HCT116 (cell line): Measurements from ENCODE around the gene MLLT6. TPM values are rescaled to one million over a fixed set of nuclear protein-coding genes. Genes with fewer than 3 reads are reported as not detected.

Experiments used
- ATAC-seq: fragments of 200-7000 bp; cut with Tn5 transposase; 2 replicates; pipeline ENCODE4 v1.9.1; 2020; ENCODE audit warnings: mild to moderate bottlenecking, moderate library complexity
- BruUV-seq: library from RNA; stranded (reverse); fragments of 400-500 nt; replicated peaks from 2 replicates; lab custom pipeline; 2021; lab: Mats Ljungman, UMichigan
- CTCF ChIA-PET: fragments of 300-600 bp; sonication (Branson Sonifier 250); formaldehyde crosslinking; loops from one replicate; lab custom pipeline; 2021; ENCODE audit warnings: antibody characterized with exemption; lab: Charles Lee
- POLR2A ChIA-PET: fragments of 300-600, 350-600 bp; sonication (Branson Sonifier 250); formaldehyde crosslinking; loops from one replicate; lab custom pipeline; 2021; ENCODE audit warnings: antibody characterized with exemption; lab: Charles Lee
- RAD21 ChIA-PET, 2 experiments: fragments of 300-600 bp; sonication (Branson Sonifier 250); formaldehyde crosslinking; loops; one replicate each; lab custom pipeline; 2023; ENCODE audit warnings: low total read pairs in 2 of 2; ENCODE audit not compliant: uncharacterized antibody in 2 of 2, unreplicated experiment in 2 of 2, low non-redundant PET in 1 of 2; lab: Charles Lee
- DNase-seq: peaks from one replicate; pipeline ENCODE4 v3.0.0-alpha.2; 2010; ENCODE audit warnings: low read depth, low spot score
- H2AFZ ChIP-seq: fragments of 200-600 bp; shearing (Covaris generic), sonication (generic); 2 replicates; pipeline ENCODE4 v1.6.1; 2017; ENCODE audit warnings: low read depth, mixed run types, mixed read lengths, antibody characterized with exemption, low read length; ENCODE audit not compliant: poor library complexity, severe bottlenecking
- H3K27ac ChIP-seq: 2 replicates; pipeline ENCODE4 v1.5.1; 2012; ENCODE audit warnings: low read depth, low read length
- H3K27me3 ChIP-seq: fragments of 200-600 bp; sonication (generic); 2 replicates; pipeline ENCODE4 v1.6.1; 2016; ENCODE audit warnings: mixed run types, low read length, mixed read lengths; ENCODE audit not compliant: insufficient read depth
- H3K36me3 ChIP-seq, 2 experiments: fragments of 200-500 bp in 1 of 2; fragments of 200-600 bp in 1 of 2; sonication (Bioruptor generic) in 1 of 2; sonication (generic) in 1 of 2; 2 replicates each; pipeline versions ENCODE4 v1.5.1 to v1.6.1; 2014 to 2016; ENCODE audit warnings: low read length in 2 of 2, inconsistent platforms in 1 of 2, mixed read lengths in 1 of 2, mixed run types in 1 of 2; ENCODE audit not compliant: insufficient read depth in 2 of 2, control insufficient read depth in 1 of 2
- H3K4me1 ChIP-seq, 2 experiments: fragments of 200-600 bp in 1 of 2; sonication (generic) in 1 of 2; 2 replicates each; pipeline versions ENCODE4 v1.5.1 to v1.6.1; 2012 to 2017; ENCODE audit warnings: low read length in 2 of 2, inconsistent platforms in 1 of 2, mild to moderate bottlenecking in 1 of 2, mixed read lengths in 1 of 2, mixed run types in 1 of 2, moderate library complexity in 1 of 2; ENCODE audit not compliant: insufficient read depth in 2 of 2, control insufficient read depth in 1 of 2
- H3K4me2 ChIP-seq: fragments of 200-600 bp; sonication (generic); 2 replicates; pipeline ENCODE4 v1.6.1; 2017; ENCODE audit warnings: mixed run types, low read length, mixed read lengths
- H3K4me3 ChIP-seq, 2 experiments: fragments of 200-600 bp in 1 of 2; sonication (generic) in 1 of 2; replicated peaks in 1 of 2; 2 replicates each; pipeline ENCODE4 v1.5.1; 2011 to 2016; ENCODE audit warnings: low read length in 2 of 2, control low read depth in 1 of 2, low read depth in 1 of 2, mild to moderate bottlenecking in 1 of 2, mixed read lengths in 1 of 2, mixed run types in 1 of 2
- H3K79me2 ChIP-seq: fragments of 200-600 bp; sonication (generic); 2 replicates; pipeline ENCODE4 v1.6.1; 2017; ENCODE audit warnings: mild to moderate bottlenecking, mixed run types, low read length, moderate library complexity, mixed read lengths; ENCODE audit not compliant: insufficient read depth
- H3K9ac ChIP-seq: fragments of 200-600 bp; sonication (generic); 2 replicates; pipeline ENCODE4 v1.6.1; 2016; ENCODE audit warnings: low read length, mixed read lengths
- H3K9me2 ChIP-seq: fragments of 200-600 bp; sonication (generic), shearing (Covaris generic); 2 replicates; pipeline ENCODE4 v1.6.1; 2017; ENCODE audit warnings: mixed run types, mild to moderate bottlenecking, moderate library complexity; ENCODE audit not compliant: insufficient read depth
- H3K9me3 ChIP-seq, 2 experiments: fragments of 200-500 bp in 1 of 2; fragments of 200-600 bp in 1 of 2; sonication (Bioruptor generic) in 1 of 2; sonication (generic) in 1 of 2; 2 replicates each; pipeline ENCODE4 v1.6.1; 2014 to 2017; ENCODE audit warnings: low read length in 2 of 2, mixed read lengths in 2 of 2, inconsistent platforms in 1 of 2, low read depth in 1 of 2, mild to moderate bottlenecking in 1 of 2, mixed run types in 1 of 2, moderate library complexity in 1 of 2; ENCODE audit not compliant: control insufficient read depth in 1 of 2, insufficient read depth in 1 of 2
- H4K20me1 ChIP-seq: fragments of 200-600 bp; sonication (generic), shearing (Covaris generic); 2 replicates; pipeline ENCODE4 v1.6.1; 2017; ENCODE audit warnings: mixed run types, mild to moderate bottlenecking, moderate library complexity; ENCODE audit not compliant: insufficient read depth
- CEBPB ChIP-seq: IDR thresholded peaks from 2 replicates; pipeline ENCODE4 v1.6.1; 2012; ENCODE audit warnings: low read depth
- EGR1 ChIP-seq: IDR thresholded peaks from 2 replicates; pipeline ENCODE4 v1.6.1; 2012; ENCODE audit warnings: low read depth
- ELF1 ChIP-seq: IDR thresholded peaks from 2 replicates; pipeline ENCODE4 v1.6.1; 2012; ENCODE audit warnings: low read depth, borderline replicate concordance
- EZH2phosphoT487 ChIP-seq: fragments of 200-600 bp; IDR thresholded peaks from 2 replicates; pipeline ENCODE4 v1.6.1; 2018; ENCODE audit warnings: antibody characterized with exemption, borderline replicate concordance
- FOSL1 ChIP-seq: IDR thresholded peaks from 2 replicates; pipeline ENCODE4 v1.6.1; 2012; ENCODE audit warnings: low read depth
- JUND ChIP-seq: IDR thresholded peaks from 2 replicates; pipeline ENCODE4 v1.6.1; 2012
- RAD21 ChIP-seq: IDR thresholded peaks from 2 replicates; pipeline ENCODE4 v1.6.1; 2012; ENCODE audit warnings: low read depth, mild to moderate bottlenecking
- SP1 ChIP-seq: IDR thresholded peaks from 2 replicates; pipeline ENCODE4 v1.6.1; 2012; ENCODE audit warnings: low read depth
- SRF ChIP-seq: IDR thresholded peaks from 2 replicates; pipeline ENCODE4 v1.6.1; 2012; ENCODE audit warnings: low read depth
- YY1 ChIP-seq: IDR thresholded peaks from 2 replicates; pipeline ENCODE4 v1.6.1; 2011; ENCODE audit warnings: low read length, low read depth, moderate library complexity, mild to moderate bottlenecking; ENCODE audit not compliant: insufficient replicate concordance; ENCODE audit errors: extremely low read depth
- ZFX ChIP-seq: fragments of 450-650 bp; IDR thresholded peaks from 2 replicates; pipeline ENCODE4 v1.6.1; 2017
- ZNF274 ChIP-seq: fragments of 200-500 bp; sonication (Bioruptor generic); IDR thresholded peaks from 2 replicates; pipeline ENCODE4 v1.6.1; 2014; ENCODE audit warnings: mild to moderate bottlenecking, low read depth, low read length, inconsistent platforms
- intact Hi-C: fragments of 100-400 bp; cut with micrococcal nuclease; formaldehyde crosslinking; loops from 2 replicates; pipeline ENCODE4 v1.10.0; 2022
- total RNA-seq: library from RNA; stranded (reverse); gene quantifications from one replicate; pipeline ENCODE4 v1.2.1, GENCODE V29; 2021; ENCODE audit not compliant: unreplicated experiment
- TF ChIP-seq, protein P1 (sequence below): IDR thresholded peaks from 2 replicates; pipeline ENCODE4 v1.6.1; 2012

MLLT6 gene
- total RNA-seq, 1 experiment from 2014 or later: 110 TPM

GRCh38 chr17:38745545-38745944 is 40.5 kb downstream of the MLLT6 start:
- Histone ChIP-seq H3K9me3 (no peaks in the 10 kb centered on the region), H3K27ac (peak overlapping the region; percentile 10; the same call in 1 of the 2 replicates), H3K36me3 (0 out of 4 replicates have a peak, but pooled peaks cover 0 to 3% of the 10 kb centered on the region in 2 experiments), H3K4me1 (peaks cover 26 to 56% of the 10 kb centered on the region in 2 experiments), H3K4me3 (no peak overlapping the region), H3K4me2 (no peak overlapping the region), H3K27me3 (no peaks in the 10 kb centered on the region), H2AFZ (no peak overlapping the region), H3K9me2 (no peaks in the 10 kb centered on the region), H4K20me1 (no peaks in the 10 kb centered on the region), H3K9ac (no peak overlapping the region), H3K79me2 (peaks cover 86% of the 10 kb centered on the region)
- ATAC-seq: no peak
- TF ChIP-seq ZFX (no peak), ZNF274 (no peak), SRF (no peak), EZH2phosphoT487 (no peak), SP1 (no peak), YY1 (no peak), RAD21 (no peak), FOSL1 (no peak), JUND (no peak), CEBPB (no peak), EGR1 (no peak), ELF1 (no peak)
- TF ChIP-seq, protein P1, sequence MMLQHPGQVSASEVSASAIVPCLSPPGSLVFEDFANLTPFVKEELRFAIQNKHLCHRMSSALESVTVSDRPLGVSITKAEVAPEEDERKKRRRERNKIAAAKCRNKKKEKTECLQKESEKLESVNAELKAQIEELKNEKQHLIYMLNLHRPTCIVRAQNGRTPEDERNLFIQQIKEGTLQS: no peak
- BruUV-seq: no TSS peak
- intact Hi-C loops: no loop called here
- CTCF ChIA-PET: interaction anchor here (0.6 to 2.1 kb wide), 2 partner anchors 10 to 15 kb away, joined by 3 to 10 read pairs; no protein-coding TSS in a partner anchor
- DNase-seq: no peak
- RAD21 ChIA-PET: no interaction called here
- POLR2A ChIA-PET: no interaction called here
